CD14-positive monocyte (primary cell): ENCODE data around the gene GLCE. TPM values are rescaled to one million over a fixed set of nuclear protein-coding genes. Genes with fewer than 3 reads are reported as not detected.

Experiments used
- DNase-seq, 3 donors: peaks; one replicate each; pipeline ENCODE4 v3.0.0-alpha.2; 2011 to 2022
- H2AFZ ChIP-seq: 2 replicates; pipeline ENCODE4 v1.6.0; 2012; ENCODE audit warnings: mild to moderate bottlenecking, low read depth, low read length, inconsistent platforms; ENCODE audit not compliant: insufficient read depth, poor library complexity, severe bottlenecking
- H3K27ac ChIP-seq, 2 donors: 1 replicate in 1 of 2; 2 replicates in 1 of 2; pipeline ENCODE4 v1.5.1; 2012 to 2013; ENCODE audit warnings: low read length in 2 of 2, control low read depth in 1 of 2, inconsistent platforms in 1 of 2, low read depth in 1 of 2, mild to moderate bottlenecking in 1 of 2
- H3K27me3 ChIP-seq, 2 donors: one replicate each; pipeline versions ENCODE4 v1.6.0 to v1.6.1; 2011 to 2013; ENCODE audit warnings: low read length in 2 of 2; ENCODE audit not compliant: control insufficient read depth in 2 of 2, insufficient read depth in 2 of 2
- H3K36me3 ChIP-seq, 2 donors: replicated peaks in 1 of 2; 1 replicate in 1 of 2; 2 replicates in 1 of 2; pipeline versions ENCODE4 v1.5.1 to v1.6.1; 2012 to 2013; ENCODE audit warnings: low read length in 2 of 2, control low read depth in 1 of 2, inconsistent platforms in 1 of 2, mild to moderate bottlenecking in 1 of 2; ENCODE audit not compliant: insufficient read depth in 2 of 2, control insufficient read depth in 1 of 2
- H3K4me1 ChIP-seq, 2 donors: 1 replicate in 1 of 2; 2 replicates in 1 of 2; pipeline versions ENCODE4 v1.5.1 to v1.6.1; 2012 to 2013; ENCODE audit warnings: low read length in 2 of 2, control low read depth in 1 of 2, inconsistent platforms in 1 of 2, mild to moderate bottlenecking in 1 of 2, moderate library complexity in 1 of 2; ENCODE audit not compliant: insufficient read depth in 2 of 2, control insufficient read depth in 1 of 2
- H3K4me2 ChIP-seq: replicated peaks from 2 replicates; pipeline ENCODE3; 2012; ENCODE audit warnings: low read length, moderate library complexity, mild to moderate bottlenecking; ENCODE audit not compliant: poor library complexity, severe bottlenecking; ENCODE audit errors: extremely low read depth
- H3K4me3 ChIP-seq, 3 experiments: fragments of 200-600 bp in 1 of 3; sonication (generic) in 1 of 3; replicated peaks in 1 of 3; 1 replicate in 2 of 3; 2 replicates in 1 of 3; pipeline ENCODE4 v1.5.1; 2011 to 2013; ENCODE audit warnings: low read length in 3 of 3, mild to moderate bottlenecking in 3 of 3, control low read depth in 2 of 3, low read depth in 2 of 3, inconsistent platforms in 1 of 3, moderate library complexity in 1 of 3
- H3K79me2 ChIP-seq: 2 replicates; pipeline ENCODE4 v1.6.0; 2012; ENCODE audit warnings: mild to moderate bottlenecking, control low read depth, inconsistent platforms, low read length, moderate library complexity; ENCODE audit not compliant: insufficient read depth
- H3K9ac ChIP-seq: 2 replicates; pipeline ENCODE4 v1.6.0; 2017; ENCODE audit warnings: low read length, mild to moderate bottlenecking; ENCODE audit not compliant: insufficient read depth, poor library complexity, severe bottlenecking
- H3K9me3 ChIP-seq, 2 donors: replicated peaks in 1 of 2; 1 replicate in 1 of 2; 2 replicates in 1 of 2; pipeline versions ENCODE4 v1.5.1 to v1.6.1; 2012 to 2013; ENCODE audit warnings: low read length in 2 of 2, control low read depth in 1 of 2; ENCODE audit not compliant: control insufficient read depth in 1 of 2, insufficient read depth in 1 of 2
- H4K20me1 ChIP-seq: 2 replicates; pipeline ENCODE4 v1.6.0; 2012; ENCODE audit warnings: mild to moderate bottlenecking, low read length, control low read depth, moderate library complexity; ENCODE audit not compliant: insufficient read depth
- H3K27ac Mint-ChIP-seq, 7 donors: one replicate each; pipeline ENCODE4 v1.8.0; 2020; ENCODE audit warnings: mild to moderate bottlenecking in 7 of 7, mixed read lengths in 7 of 7, moderate library complexity in 6 of 7, inconsistent platforms in 2 of 7
- H3K27me3 Mint-ChIP-seq, 3 donors: one replicate each; pipeline ENCODE4 v1.8.0; 2021 to 2022; ENCODE audit warnings: low read depth in 3 of 3, mild to moderate bottlenecking in 3 of 3, mixed read lengths in 3 of 3, moderate library complexity in 3 of 3, inconsistent platforms in 1 of 3
- H3K36me3 Mint-ChIP-seq, 2 donors: one replicate each; pipeline ENCODE4 v1.8.0; 2020; ENCODE audit warnings: mixed read lengths in 2 of 2, inconsistent platforms in 1 of 2, mild to moderate bottlenecking in 1 of 2
- H3K4me1 Mint-ChIP-seq: one replicate; pipeline ENCODE4 v1.8.0; 2020; ENCODE audit warnings: mild to moderate bottlenecking, mixed read lengths
- H3K4me3 Mint-ChIP-seq, 2 donors: one replicate each; pipeline ENCODE4 v1.8.0; 2020; ENCODE audit warnings: mild to moderate bottlenecking in 2 of 2, mixed read lengths in 2 of 2, moderate library complexity in 1 of 2
- H3K9me3 Mint-ChIP-seq, 7 donors: one replicate each; pipeline ENCODE4 v1.8.0; 2020 to 2022; ENCODE audit warnings: mixed read lengths in 7 of 7, mild to moderate bottlenecking in 6 of 7, moderate library complexity in 6 of 7, inconsistent platforms in 2 of 7
- WGBS: methylation state at CpG from one replicate; pipeline ENCODE4 v1.1.5; 2013; ENCODE audit warnings: missing lambda C conversion rate; ENCODE audit not compliant: insufficient coverage; 5-methylcytosine and 5-hydroxymethylcytosine counted together
- intact Hi-C, 2 donors: fragments of 100-400 bp; cut with micrococcal nuclease; formaldehyde crosslinking; loops; one replicate each; pipeline versions ENCODE4 v1.15.0 to v1.15.1; 2023
- polyA plus RNA-seq, 3 donors: library from polyadenylated mRNA; depleted of rRNA in 1 of 3; unstranded in 2 of 3; stranded (reverse) in 1 of 3; fragments of 300-500 nt in 2 of 3; fragments of >200 nt in 1 of 3; fragmentation: Illumina TruSeq in 2 of 3; gene quantifications; 1 replicate in 2 of 3; 2 replicates in 1 of 3; pipeline ENCODE4 v1.2.3, GENCODE V29; 2012 to 2021
- TF ChIP-seq, protein P1 (sequence below): fragments of 200-600 bp; IDR thresholded peaks from one replicate; pipeline ENCODE4 v1.8.0; 2022; ENCODE audit warnings: antibody characterized with exemption, mild to moderate bottlenecking

The GLCE gene
- polyA plus RNA-seq, 3 donors, result 11.0 to 24.3 (median 24.0) TPM

DNA sequence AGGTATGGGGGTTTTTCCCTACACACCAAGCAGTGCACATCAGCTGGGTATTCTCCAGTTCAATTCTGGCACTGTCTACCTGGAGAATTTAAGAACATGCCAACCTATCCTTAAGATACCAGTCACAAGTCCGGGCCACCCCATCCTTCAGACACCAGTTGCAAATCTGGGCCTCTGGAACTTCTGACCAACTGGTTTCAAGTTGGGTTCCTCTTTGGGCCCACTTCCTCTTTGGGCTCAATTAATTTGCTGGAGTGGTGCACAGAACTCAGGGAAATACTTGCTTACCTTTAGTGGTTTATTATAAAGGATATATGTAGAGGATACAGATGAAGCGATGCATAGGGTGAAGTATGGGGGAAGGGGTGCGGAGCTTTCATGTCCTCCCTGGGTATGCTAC, 25.3 kb downstream of the GLCE start:
- Histone ChIP-seq H3K36me3 (no peaks in the 10 kb centered on the region), H2AFZ (no peak overlapping the region), H3K79me2 (no peaks in the 10 kb centered on the region), H3K4me1 (peaks cover 4 to 9% of the 10 kb centered on the region in 2 donors), H3K9me3 (no peaks in the 10 kb centered on the region), H3K4me3 (no peak overlapping the region), H3K27ac (no peak overlapping the region), H3K9ac (no peak overlapping the region), H3K27me3 (no peaks in the 10 kb centered on the region), H4K20me1 (peaks cover 7% of the 10 kb centered on the region), H3K4me2 (no peak overlapping the region)
- H3K9me3 Mint-ChIP-seq, result peaks cover 2 to 10% (median 8%) of the 10 kb centered on the region in 7 donors
- WGBS, result 80% methylated on average over 1 of the region's 3 CpGs
- peak; percentile 20 to 27 (median 26) for DNase-seq
- H3K4me1 Mint-ChIP-seq, result peaks cover 11% of the 10 kb centered on the region
- H3K27me3 Mint-ChIP-seq, result no peaks in the 10 kb centered on the region
- H3K36me3 Mint-ChIP-seq, result peaks cover 0 to 7% of the 10 kb centered on the region in 2 donors
- TF ChIP-seq, protein P1, sequence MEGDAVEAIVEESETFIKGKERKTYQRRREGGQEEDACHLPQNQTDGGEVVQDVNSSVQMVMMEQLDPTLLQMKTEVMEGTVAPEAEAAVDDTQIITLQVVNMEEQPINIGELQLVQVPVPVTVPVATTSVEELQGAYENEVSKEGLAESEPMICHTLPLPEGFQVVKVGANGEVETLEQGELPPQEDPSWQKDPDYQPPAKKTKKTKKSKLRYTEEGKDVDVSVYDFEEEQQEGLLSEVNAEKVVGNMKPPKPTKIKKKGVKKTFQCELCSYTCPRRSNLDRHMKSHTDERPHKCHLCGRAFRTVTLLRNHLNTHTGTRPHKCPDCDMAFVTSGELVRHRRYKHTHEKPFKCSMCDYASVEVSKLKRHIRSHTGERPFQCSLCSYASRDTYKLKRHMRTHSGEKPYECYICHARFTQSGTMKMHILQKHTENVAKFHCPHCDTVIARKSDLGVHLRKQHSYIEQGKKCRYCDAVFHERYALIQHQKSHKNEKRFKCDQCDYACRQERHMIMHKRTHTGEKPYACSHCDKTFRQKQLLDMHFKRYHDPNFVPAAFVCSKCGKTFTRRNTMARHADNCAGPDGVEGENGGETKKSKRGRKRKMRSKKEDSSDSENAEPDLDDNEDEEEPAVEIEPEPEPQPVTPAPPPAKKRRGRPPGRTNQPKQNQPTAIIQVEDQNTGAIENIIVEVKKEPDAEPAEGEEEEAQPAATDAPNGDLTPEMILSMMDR, result no peak
- H3K27ac Mint-ChIP-seq, result peak overlapping the region in 2 of 7 donors; percentile 7
- intact Hi-C loops, result no loop called here
- H3K4me3 Mint-ChIP-seq, result no peak overlapping the region

DNA sequence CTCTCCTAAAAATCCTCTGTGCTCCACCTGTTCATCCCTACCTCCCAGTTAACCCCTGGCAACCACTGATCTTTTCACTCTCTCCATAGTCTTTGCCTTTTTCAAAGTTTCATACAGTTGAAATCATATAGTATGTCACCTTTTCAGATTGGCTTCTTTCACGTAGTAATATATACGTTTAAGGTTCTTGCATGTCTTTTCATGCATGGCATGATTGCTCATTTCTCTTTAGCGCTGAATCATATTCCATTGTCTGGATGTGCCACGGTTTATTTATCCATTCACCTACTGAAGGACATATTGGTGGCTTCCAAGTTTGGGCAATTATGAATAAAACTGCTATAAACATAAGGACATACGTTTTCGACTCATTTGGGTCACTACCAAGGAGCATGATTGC, 28.7 kb downstream of the GLCE start:
- H3K27ac Mint-ChIP-seq, result no peak overlapping the region
- peaks cover 11% of the 10 kb centered on the region for H3K4me1 Mint-ChIP-seq
- intact Hi-C loops, result no loop called here
- H3K27me3 Mint-ChIP-seq, result no peaks in the 10 kb centered on the region
- H3K9me3 Mint-ChIP-seq, result peaks cover 3 to 14% (median 9%) of the 10 kb centered on the region in 7 donors
- Histone ChIP-seq H3K36me3 (no peaks in the 10 kb centered on the region), H3K4me2 (no peak overlapping the region), H4K20me1 (peaks cover 20% of the 10 kb centered on the region), H3K27me3 (no peaks in the 10 kb centered on the region), H3K9me3 (no peaks in the 10 kb centered on the region), H3K9ac (no peak overlapping the region), H3K79me2 (peaks cover 5% of the 10 kb centered on the region), H3K27ac (no peak overlapping the region), H3K4me3 (no peak overlapping the region), H3K4me1 (peaks cover 4 to 9% of the 10 kb centered on the region in 2 donors), H2AFZ (no peak overlapping the region)
- TF ChIP-seq, protein P1, result no peak
- peaks cover 1 to 10% of the 10 kb centered on the region in 2 donors for H3K36me3 Mint-ChIP-seq
- WGBS, result 100% methylated on average over 2 of the region's 6 CpGs
- no peak overlapping the region for H3K4me3 Mint-ChIP-seq
- DNase-seq, result no peak
